HTR-8/SVneo (cell line): ENCODE measurements around the gene GJB5.
"Not testable (repeated sequence)": the region's sequence is repeated elsewhere in the genome, so short reads cannot be mapped to it uniquely, and the experiment has no call there.

Source experiments
- DNase-seq: peaks from one replicate; pipeline ENCODE4 v3.0.0; 2011; ENCODE audit warnings: low spot score, mixed read lengths; ENCODE audit not compliant: insufficient read length
- FAIRE-seq: peaks from 2 replicates; lab custom pipeline; 2011; peaks lifted over from hg19 to GRCh38; lab: Jason Lieb, UNC

The GJB5 gene

DNA sequence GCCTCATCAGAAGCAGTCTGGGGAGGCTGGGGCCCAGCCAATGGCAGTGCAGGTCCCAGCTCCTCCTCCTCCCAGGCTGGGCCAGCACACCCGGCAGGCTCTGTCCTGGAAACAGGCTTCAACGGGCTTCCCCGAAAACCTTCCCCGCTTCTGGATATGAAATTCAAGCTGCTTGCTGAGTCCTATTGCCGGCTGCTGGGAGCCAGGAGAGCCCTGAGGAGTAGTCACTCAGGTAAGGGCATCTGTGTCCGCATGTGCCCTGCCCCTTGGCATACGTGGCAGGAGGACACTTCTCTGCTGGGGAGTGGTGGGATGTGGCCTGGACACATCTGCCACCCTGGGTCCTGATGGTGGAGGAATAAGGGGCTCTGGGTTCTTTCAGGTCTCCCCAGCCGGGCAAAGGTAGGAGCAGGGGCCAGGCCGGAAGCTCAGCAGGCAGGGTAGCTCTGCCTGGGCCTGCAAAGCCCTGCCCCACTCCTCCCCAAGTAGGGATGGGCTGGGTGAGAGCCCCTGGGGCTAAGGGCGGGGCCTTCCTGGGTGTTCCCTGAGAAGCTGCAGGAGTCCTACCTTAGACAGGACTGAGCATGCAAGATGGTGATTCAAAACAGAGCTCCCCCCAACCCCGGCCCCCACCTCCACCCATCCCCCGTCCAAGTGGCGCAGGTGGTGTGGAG is at the start of gene GJB5:
Gene GJB5, plus strand, starts transcription at position 84 of the 674 bp plus-strand sequence. CDS start 2,284 bp downstream, outside the sequence.
- DNase-seq: no peak
- no peak for FAIRE-seq

DNA sequence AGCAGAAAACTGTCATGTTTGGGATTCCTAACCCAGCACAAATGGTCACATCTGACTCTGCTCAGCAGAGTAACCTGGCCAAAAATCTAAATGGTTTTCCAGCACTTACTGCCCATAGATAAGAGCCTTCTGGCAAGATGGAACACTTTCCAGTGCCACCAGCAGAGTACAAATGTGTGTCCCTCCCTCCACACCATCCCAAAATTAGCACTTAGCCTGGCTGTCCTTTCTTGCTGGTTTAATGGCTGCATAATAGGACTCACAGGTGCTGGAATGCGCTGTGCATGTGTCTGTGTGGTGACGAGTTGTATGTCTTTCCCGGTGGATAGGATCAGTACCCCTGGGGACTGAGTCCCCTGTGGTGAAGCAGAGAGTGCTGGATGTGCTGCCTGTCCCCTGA is 49.8 kb upstream of the GJB5 start:
- FAIRE-seq: no peak

DNA sequence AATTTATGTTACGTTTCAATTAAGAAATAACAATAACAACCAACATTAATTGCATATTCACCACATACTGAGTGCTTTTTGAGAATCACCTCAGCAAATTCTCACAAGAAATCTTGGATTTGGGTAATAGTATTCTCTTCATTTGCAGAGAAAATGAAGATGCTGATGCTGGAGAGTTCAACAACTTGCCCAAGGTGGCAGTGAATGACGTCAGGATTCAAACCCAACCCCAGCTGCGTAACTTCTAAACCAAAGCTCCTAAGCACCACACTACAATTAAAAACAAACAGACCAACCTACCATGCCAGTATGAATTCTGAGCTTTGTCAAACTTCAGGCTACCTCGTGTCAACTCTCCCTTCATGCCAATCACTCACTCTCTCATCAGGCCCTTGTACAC is 46.7 kb upstream of the GJB5 start:
- DNase-seq (no peak), FAIRE-seq (no peak)

More for the DNA sequence above, 49.8 kb upstream of the GJB5 start:
- DNase-seq: no peak

DNA sequence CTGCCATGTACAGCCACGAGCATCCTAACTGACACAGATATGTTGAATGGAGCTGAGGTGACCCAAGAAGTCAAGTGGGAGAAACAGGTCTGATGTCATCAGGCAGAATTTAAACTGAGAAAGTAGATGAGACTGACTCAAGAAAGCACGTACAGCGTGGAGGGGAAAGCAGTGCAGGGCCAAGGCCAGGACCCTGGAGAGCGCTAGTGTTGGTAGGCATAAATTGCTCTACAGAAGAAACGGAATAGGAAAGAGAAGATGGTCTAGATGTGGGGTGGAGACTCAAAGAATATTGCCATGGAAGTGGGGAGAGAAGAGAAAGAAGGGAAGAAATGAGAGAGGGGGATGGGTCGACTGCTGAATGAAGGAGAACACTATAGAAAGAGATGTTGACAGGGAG is 45.3 kb upstream of the GJB5 start:
- FAIRE-seq: no peak
- peak; percentile 11 for DNase-seq

DNA sequence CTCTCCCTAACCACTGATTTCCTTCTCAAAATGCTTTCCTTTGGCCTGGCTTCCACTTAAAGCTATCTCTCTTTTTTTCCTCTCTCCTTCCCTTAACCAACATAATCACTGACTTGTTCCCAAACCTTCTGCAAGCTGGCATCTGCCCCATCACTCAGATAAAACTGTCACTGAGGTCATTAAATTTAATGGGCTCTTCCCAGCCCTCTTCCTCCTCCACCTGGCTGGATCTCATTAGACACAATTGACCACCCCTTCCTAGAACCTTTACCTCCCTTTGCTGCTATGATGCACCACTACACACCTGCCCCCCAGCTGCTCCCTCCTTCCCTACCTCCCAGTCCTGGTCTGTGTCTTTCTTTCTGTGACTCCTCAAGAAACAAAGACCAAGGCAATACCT is 44.0 kb upstream of the GJB5 start:
- FAIRE-seq (no peak), DNase-seq (no peak)

DNA sequence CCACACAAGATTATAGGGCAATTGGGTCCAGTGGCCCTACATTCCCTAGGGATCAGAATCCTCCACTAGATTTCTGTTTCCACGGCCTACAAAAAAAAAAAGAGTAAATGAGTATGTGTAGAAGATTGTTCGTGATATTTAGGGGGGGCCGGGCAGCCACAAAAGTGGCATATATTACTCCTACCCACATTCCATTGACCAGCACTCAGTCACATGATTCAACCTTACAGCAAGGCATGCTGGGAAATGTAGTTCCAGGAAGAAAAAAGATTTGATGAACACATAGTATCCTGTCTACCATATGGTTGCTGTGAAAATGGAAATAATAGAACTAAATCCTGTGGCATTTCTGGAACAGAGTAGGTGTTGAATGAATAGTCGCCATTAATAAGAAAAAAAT is 43.4 kb upstream of the GJB5 start:
- peak; percentile 52 for FAIRE-seq
- no peak for DNase-seq

DNA sequence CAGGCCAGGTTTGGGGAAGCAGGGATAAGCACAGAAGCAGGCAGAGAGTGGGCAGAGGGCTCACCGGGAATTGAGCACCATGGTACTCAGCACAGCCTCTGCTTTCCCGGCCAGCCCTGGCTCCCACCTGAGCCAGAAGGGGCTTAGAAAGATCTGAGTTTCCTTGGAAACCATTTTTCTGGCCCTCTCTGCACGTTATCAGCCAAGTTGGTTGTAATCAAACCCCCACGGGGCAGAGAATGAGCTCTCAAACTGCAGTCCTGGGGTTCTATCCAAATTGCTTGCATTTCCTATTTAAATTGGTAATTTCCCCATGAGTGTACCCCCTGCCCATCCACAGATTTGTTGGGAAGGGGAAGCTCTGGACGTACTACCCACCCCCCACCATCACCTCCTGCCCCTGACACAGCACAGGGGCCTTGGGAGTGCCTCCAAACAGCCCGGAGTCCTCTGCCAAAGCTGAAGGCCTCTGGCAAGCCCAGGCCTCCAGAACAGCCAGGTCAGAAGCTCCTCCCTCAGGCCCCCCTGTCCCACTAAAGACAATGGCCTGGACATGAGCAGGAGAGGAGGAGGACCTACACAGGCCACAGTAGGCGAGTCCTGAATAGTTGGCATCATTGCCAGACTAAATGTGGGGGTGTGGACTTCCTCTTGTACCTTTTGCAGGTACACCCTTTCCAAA is 42.7 kb upstream of the GJB5 start:
- no peak for DNase-seq
- no peak for FAIRE-seq

DNA sequence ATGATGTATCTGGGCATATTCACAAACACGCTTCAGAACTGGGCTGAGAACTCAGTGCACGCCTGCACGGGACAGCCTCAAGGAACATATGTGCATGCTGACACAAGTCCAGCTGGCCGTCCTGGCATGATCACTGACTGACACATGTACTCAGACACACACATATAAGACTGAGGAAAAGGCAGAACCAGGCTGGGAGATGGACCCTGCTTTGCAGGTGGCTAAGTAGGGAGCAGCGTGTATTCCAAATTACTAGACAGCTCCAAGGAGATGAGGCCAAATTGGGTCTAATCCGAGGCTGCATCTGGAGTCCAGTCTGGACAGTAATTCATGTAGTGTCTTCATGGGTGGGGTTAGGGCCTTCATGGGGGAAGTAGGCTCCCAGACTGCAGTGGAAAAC is 41.4 kb upstream of the GJB5 start:
- FAIRE-seq: no peak
- DNase-seq: no peak

DNA sequence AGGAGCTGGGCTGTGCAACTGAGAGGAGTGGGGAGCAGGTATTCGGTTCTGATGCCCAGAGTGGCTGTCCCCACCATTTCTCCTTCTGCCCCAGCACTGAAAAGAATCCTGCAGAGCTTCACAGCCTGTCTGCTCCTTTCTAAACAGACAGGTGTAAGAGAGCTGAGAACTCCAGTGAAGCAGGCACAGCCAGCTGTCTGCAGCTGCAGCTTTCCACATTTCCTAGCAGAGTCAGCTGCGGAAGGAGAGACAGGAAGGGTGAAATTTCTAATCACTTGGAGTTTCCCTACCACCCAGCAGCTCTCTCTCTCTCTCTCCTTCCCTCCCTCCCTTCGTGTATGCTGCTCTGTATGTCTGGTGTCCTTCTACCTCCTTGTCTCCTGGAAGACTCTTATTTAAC is 40.5 kb upstream of the GJB5 start:
- no peak for DNase-seq
- FAIRE-seq: no peak

DNA sequence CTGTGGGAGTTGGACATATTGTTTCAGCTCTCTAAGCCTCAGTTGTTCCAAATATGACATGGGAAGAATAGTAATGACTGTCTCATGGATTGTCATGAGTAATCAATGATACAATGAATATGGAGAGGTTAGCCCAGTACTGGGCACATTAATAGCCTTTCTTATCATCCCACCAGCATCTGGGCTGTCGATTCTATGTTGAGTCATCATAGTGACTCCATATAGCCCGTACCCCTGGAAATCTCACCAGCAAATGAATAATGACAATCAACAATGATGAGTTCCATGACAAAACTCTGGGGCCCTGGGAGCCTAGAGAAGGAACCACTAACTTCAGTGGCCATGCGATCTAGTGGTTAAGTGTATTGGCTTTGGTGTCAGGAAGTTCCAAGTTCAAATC is 39.7 kb upstream of the GJB5 start:
- no peak for DNase-seq
- FAIRE-seq: no peak

DNA sequence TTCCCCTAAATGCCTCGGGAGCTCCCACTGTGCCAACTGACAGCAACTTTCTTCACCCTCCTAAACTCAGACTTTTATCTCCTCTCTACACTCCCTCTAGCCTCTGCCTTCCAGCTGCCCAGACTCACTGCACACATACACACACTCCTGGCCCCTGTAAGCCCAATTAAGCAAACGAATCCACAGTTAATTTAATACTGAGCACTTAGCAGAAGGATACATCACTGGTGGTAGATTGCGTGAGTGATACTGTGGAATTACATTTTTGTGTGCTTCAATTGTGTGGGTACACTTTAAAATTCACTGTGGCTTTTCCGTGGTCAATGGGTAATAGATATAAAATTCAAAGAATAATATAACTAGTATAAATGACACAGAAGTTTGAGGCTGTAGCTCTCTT is 33.6 kb upstream of the GJB5 start:
- DNase-seq (no peak), FAIRE-seq (no peak)

DNA sequence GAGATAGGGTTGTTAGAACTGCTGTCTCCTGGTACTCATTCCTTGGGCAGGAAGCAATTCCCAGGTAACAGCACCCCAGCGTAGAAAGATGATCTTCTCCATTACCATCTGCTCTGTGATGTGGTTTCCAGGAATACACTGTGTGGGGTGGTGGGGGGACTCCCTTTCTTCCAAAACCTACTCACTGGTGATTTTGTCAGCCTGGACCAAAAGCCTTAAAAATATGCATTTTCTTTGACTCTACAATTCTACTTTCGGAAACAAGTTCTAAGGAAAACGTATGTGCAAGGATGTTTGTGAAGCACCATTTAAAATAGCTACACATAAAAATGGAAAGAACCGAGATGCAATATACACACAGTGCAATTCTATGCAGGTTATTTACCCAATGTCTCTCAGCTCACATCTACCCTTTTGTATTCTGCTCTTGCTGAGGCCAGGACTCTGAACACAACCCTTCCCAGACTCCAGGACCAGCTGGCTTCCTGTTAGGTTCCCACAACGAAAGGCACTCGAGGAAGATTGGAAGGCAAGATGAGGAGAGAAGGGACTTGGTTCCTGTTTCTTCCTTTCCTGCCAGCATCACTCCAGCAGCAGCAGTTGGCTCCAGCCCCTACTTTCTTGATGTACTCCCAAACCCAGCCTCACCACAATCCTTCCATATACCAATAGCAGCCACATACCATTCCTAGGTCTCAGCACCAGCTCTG is 33.0 kb upstream of the GJB5 start:
- DNase-seq (no peak), FAIRE-seq (no peak)

DNA sequence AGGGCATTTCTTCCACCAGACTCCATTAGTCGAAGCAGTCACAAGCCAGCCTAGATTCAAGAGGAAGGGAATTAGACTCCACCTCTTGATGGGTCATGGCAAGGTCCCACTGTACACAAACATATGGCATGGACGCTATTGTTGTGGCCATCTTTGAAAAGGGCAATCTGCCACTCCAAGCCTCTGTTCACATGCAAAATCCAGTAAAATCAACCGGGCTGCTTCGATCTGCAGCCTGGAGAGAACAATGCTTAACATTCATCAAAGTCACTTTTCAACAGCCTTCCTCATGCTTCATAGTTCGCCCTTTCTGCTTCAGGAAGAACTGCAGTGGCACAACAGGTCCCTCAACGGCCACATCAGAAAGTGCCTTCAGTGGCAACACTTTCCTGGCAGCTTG is 28.0 kb upstream of the GJB5 start:
- no peak for FAIRE-seq
- DNase-seq: no peak

DNA sequence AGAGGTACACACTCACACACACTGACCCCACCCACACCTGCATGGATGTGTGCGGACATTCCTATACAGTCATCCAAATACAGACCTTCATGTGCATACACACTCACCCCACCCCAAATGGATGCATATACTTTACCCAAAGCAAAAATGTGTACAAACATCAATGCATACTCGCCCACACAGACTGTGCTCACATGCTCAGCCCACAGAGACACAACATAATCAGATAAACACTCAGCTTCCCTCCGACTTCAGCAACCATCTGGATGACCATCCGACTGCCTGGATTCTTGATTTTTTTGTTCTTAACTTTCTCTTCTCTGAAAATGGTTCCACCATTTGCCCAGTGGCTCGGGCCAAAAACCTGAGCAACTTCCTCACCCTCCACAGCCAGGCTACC is 24.4 kb upstream of the GJB5 start:
- FAIRE-seq (no peak), DNase-seq (no peak)

DNA sequence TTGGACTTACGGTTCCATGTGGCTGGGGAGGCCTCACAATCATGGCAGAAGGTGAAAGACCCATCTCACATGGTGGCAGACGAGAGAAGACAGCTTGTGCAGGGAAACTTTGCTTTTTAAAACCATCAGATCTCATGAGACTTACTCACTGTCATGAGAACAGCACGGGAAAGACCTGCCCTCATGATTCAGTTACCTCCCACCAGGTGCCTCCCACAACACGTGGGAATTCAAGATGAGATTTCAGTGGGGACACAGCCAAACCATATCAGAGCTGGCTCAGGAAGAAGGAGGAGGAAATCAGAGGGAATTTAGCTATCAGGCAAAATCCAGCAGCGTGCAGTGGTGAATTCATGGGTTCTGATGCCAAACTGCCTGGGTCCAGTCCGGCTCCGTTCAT is 22.0 kb upstream of the GJB5 start:
- not testable (repeated sequence) for FAIRE-seq, DNase-seq

DNA sequence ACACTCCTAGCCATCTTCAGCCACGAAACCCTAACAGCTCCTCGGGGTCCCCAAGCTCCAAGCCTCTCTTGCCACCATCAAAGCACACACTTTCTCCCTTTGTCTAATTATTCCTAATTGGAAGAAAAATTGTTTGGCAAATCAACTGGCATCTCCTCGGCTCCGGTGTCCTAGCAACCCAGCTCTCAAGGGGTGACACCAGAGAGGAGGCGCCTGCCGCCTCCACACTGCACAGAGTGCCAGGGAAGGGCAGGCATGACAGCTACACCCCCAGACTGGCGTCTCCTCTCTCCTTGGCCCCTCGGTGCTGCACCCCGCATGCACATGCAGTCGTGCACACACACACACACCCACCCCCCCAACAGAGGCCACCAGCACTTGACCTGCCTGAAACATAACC is 18.2 kb upstream of the GJB5 start:
- FAIRE-seq (no peak), DNase-seq (no peak)

DNA sequence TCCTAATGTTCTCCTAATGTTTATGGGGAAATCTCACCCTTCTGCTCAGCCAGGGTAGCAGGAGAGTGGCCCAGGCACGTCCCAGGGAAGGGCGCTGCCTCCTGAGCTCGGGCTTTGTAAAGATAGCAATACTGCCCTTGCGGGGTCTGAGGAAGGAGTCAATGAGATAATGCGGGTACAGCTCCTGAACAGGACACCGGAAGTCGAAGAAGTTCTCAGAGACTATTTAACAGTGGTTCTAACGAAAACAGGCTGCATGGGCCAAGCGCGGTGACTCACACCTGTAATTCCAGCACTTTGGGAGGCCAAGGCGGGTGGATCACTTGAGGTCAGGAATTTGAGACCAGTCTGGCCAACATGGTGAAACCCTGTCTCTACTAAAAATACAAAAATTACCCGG is 17.6 kb upstream of the GJB5 start:
- FAIRE-seq, DNase-seq: not testable (repeated sequence)

DNA sequence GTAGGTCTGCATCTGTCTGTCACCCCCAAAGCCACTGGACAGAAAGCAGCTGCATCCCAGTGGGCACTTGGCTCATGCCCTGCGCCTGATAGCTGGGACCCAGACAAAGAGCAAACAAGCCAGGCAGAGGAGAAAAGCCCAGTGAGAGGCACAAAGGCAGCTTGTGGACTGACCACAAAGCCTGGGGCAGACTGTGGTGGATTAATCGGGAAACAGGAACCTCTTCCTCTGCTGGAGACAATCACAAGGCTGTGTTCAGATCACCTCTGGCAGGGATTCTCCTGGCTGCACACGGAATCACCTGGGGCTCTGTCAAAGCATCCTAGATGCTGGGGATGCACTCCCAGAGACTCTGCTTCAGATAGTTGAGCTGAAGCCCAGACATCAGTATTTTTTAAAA is 15.2 kb upstream of the GJB5 start:
- DNase-seq (no peak), FAIRE-seq (no peak)

DNA sequence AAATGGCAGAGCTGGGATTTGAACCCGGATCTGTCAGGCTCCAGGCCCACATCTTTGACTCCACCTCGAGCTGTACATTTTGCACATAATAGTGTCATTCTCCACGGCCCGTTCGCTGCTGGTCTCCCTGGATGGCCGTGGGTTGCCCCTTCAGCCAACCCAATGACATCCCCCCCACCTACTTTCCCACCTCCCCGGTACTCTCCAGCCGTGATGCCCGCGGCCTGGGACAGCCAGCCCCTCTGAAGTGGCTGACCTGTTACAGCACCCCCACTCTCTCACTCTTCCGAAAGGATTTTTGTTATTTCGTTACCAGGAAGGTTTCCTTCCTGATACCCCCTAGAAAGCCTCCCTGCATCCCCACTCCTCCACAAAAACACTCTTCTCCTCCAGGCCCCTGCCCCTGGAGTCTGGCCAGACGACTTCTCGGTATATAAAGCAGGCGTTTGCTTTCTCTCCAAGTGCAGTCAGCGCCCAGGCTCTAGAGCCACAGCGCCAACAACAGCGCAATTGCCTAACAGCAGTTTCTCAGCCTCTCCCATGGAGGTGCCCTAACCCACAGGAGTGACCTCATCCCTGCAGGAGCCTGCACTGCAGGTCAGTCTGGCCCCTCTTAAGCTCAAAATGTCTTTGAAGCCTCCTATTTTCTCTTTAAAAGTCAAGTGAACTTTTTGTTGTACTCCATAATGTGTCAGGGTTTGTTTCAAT is 14.5 kb upstream of the GJB5 start:
- FAIRE-seq (no peak), DNase-seq (no peak)

DNA sequence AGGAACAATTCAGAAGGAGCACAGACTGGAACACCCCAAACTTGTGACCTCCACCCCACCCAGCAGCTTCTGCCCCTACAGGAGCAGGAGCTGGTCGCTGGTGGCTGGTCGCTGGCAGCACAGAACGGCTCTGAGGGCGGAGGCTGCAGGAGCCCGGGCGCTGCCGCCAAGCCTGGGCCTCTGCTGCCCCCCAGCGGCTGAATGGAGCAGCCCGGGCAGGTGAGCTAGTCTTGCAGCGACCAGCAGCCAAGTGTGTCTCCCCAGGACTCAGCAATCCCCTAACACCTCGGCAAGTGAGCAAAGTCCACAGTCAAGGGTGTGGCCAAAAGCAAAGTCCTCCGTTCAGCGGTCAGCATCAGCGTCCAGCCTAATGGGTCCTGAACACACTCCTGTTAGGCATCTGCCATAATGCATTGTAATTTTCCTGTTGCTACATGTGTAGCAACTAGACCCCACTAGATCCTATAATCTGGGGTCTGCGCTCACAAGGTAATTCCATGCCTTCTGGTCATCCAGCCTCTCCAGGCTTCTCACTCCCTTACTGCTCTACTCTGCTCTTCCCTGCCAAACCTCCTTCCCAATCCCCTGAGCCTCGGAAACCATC is 12.1 kb upstream of the GJB5 start:
- peak; percentile 80 for DNase-seq
- FAIRE-seq: peak; percentile 38
